ENCODE results near the gene MAGEA9B.
A peak's percentile ranks its signal among the peaks of the same experiment; 100 is the strongest.
"Not testable (repeated sequence)": the region's sequence is repeated elsewhere in the genome, so short reads cannot be mapped to it uniquely, and the experiment has no call there.

Gene MAGEA9B

DNA sequence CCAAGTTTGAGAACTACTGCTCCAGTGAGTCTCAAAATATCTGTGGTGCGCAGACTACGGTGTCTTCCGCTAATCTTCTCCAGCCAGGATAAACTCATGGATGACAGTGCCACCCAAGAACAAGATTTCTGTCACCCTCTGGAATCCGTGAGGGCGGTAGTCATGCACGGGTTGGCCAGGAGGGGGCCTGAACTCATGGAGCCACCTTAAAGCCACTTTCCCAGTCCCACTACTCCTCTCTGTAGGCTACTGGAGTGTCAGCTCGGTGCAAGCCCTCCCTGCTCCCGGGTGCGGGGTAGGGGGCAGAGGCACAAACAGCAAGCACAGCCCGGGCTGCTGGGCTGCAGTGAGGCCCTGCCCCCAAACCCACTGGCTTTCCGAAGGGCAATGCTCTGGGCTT, 11.3 kb upstream of the MAGEA9B start:
- H3K4me3 ChIP-seq (ENCODE audit: low read depth, low read length) = not testable (repeated sequence)
- TF ChIP-seq, protein P1, sequence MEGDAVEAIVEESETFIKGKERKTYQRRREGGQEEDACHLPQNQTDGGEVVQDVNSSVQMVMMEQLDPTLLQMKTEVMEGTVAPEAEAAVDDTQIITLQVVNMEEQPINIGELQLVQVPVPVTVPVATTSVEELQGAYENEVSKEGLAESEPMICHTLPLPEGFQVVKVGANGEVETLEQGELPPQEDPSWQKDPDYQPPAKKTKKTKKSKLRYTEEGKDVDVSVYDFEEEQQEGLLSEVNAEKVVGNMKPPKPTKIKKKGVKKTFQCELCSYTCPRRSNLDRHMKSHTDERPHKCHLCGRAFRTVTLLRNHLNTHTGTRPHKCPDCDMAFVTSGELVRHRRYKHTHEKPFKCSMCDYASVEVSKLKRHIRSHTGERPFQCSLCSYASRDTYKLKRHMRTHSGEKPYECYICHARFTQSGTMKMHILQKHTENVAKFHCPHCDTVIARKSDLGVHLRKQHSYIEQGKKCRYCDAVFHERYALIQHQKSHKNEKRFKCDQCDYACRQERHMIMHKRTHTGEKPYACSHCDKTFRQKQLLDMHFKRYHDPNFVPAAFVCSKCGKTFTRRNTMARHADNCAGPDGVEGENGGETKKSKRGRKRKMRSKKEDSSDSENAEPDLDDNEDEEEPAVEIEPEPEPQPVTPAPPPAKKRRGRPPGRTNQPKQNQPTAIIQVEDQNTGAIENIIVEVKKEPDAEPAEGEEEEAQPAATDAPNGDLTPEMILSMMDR (IDR thresholded peaks at IDR 0.05; ENCODE audit: insufficient read depth, low read depth, low read length, missing control alignments) = peak; percentile 1

DNA sequence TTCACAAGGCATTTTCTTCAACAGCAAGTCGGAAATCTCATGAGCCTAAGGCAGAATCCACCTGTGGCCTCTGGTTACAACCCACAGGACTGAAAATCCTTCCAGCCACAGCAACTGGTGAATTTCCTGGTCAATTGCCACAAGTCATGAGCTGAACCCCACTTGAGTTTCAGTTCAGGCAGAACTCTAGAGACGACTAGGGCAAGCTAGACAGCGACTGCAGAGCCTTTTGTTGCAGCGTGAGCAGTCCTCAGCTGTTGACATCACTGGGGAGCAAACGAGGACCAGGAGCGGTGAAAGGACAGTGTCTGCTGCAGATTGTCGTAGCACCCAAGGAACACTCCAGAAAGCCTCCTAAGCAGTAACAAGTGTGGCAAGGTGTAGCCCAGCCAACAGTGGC, 8.7 kb upstream of the MAGEA9B start:
- DNase-seq (ENCODE audit: low read depth); H3K4me3 ChIP-seq (ENCODE audit: low read depth, low read length): not testable (repeated sequence)

More for the DNA sequence above, 11.3 kb upstream of the MAGEA9B start:
- not testable (repeated sequence) for DNase-seq (ENCODE audit: low read depth)

DNA sequence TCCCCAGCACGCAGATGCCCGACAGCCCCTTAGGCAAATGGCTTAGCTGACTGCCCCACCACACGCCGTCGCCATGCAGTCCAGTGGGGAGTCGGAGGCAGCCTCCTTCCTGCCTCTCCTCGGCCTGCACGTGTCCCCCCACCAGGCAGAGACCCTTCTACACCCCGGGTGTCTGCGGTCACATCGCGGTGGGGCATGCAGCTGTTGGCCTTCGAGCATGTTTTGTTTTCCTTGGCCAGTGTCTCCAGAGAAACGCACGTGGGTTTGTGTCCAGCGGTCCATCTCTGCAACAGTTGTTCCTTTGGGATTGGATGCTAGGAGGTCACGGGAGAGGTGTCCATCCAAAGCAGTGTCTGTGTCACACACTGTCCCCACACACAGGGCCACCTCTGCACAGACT, 8.0 kb upstream of the MAGEA9B start, which contains the start of gene HSFX2:
TSS of gene HSFX2 (minus strand) at position 101 of the 400 bp plus-strand sequence. CDS start 614 bp downstream, outside the sequence.
- H3K4me3 ChIP-seq (ENCODE audit: low read depth, low read length); DNase-seq (ENCODE audit: low read depth): not testable (repeated sequence)

GRCh38 chrX:149590993-149591392, 3.7 kb upstream of the MAGEA9B start:
- not testable (repeated sequence) for H3K4me3 ChIP-seq (ENCODE audit: low read depth, low read length)

GRCh38 chrX:149585631-149586030, 1.6 kb downstream of the MAGEA9B start:
- H3K4me3 ChIP-seq (ENCODE audit: low read depth, low read length); DNase-seq (ENCODE audit: low read depth): not testable (repeated sequence)

More at GRCh38 chrX:149590993-149591392, 3.7 kb upstream of the MAGEA9B start:
- not testable (repeated sequence) for DNase-seq (ENCODE audit: low read depth)

GRCh38 chrX:149573456-149573855, 13.8 kb downstream of the MAGEA9B start:
- H3K4me3 ChIP-seq (ENCODE audit: low read depth, low read length); DNase-seq (ENCODE audit: low read depth): not testable (repeated sequence)

- DNase-seq (ENCODE audit: low read depth) = no peak
- TF ChIP-seq, protein P1 (IDR thresholded peaks at IDR 0.05; ENCODE audit: insufficient read depth, low read depth, low read length, missing control alignments) = no peak
- H3K4me3 ChIP-seq (ENCODE audit: low read depth, low read length) = no peak overlapping the region
Measured at GRCh38 chrX:149572743-149573142, 14.5 kb downstream of the MAGEA9B start.

DNA sequence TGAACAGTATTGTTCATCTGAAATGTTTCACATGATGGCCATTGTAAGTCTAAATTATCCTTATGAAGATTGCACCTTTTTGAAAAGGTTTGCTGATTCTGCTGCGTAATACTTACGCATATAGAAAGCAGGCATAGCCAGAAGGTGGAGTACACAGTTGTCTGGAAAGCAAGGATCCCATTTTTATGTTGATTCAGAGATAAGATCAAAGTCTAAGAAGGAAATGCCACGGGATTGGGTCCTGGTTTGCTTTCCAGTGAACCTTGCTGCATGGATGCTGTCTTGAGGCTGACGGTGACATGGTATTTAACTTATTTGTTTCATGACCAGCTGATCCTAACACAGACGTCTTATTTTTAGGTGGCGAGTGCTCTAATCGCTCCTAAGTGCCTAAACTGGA, 15.5 kb downstream of the MAGEA9B start:
- H3K4me3 ChIP-seq (ENCODE audit: low read depth, low read length) = no peak overlapping the region
- no peak for DNase-seq (ENCODE audit: low read depth)
- TF ChIP-seq, protein P1 (IDR thresholded peaks at IDR 0.05; ENCODE audit: insufficient read depth, low read depth, low read length, missing control alignments) = no peak

DNA sequence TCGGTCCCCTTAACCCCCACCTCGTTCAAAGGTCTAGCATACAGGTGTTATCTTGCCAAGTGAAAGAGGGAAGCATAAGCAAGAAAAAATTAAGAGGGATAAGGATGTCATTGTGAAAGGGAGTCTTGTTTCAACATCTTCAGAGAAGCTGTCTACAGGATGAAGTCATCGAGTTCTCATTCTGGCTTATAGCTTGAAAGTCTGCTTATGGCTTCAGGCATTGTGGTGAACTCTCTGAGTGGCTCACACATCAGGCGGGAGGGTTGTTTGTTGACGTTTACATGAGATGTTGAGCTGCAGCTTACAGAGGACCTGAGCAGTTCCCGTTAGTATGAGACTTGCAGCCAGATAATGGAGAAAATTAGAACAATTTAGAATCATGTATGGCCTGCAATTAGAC, 16.6 kb downstream of the MAGEA9B start:
- TF ChIP-seq, protein P1 (IDR thresholded peaks at IDR 0.05; ENCODE audit: insufficient read depth, low read depth, low read length, missing control alignments) = no peak
- no peak overlapping the region for H3K4me3 ChIP-seq (ENCODE audit: low read depth, low read length)
- no peak for DNase-seq (ENCODE audit: low read depth)

DNA sequence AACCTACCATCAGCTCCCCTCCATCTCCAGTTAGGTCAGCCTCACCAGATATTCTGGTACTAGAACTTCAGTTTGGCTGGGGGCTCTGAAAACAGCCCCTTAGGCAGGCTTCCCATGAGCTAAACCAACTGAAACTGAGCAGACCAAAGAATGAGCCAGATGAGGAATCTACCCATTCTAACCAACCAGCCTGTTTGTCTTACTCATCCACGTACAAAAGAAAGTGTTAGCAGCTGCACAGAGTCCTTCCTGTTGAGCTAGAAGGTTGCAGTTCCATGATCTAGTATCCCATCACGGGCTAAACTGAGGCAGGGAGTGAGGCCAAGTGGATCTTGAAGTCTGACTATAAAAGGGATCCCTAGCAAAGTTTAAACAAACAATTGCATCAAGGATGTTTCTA, 17.5 kb downstream of the MAGEA9B start:
- TF ChIP-seq, protein P1 (IDR thresholded peaks at IDR 0.05; ENCODE audit: insufficient read depth, low read depth, low read length, missing control alignments) = no peak
- no peak overlapping the region for H3K4me3 ChIP-seq (ENCODE audit: low read depth, low read length)
- peak; percentile 21 for DNase-seq (ENCODE audit: low read depth)
